Endothelial cell of umbilical vein (primary cell): ENCODE data around the gene PSMB3. TPM values are rescaled to one million over a fixed set of nuclear protein-coding genes. Genes with fewer than 3 reads are reported as not detected.

ENCODE experiments used
- BruUV-seq: library from RNA; stranded (reverse); fragments of 400-500 nt; replicated peaks from 2 replicates; lab custom pipeline; 2021; lab: Mats Ljungman, UMichigan
- CTCF ChIA-PET: fragments of 300-600, 350-600 bp; sonication (Branson Sonifier 250); formaldehyde crosslinking; loops from one replicate; lab custom pipeline; 2021; ENCODE audit warnings: antibody characterized with exemption, inconsistent platforms; lab: Charles Lee
- POLR2A ChIA-PET: fragments of 300-600, 350-600 bp; sonication (Branson Sonifier 250); formaldehyde crosslinking; loops from one replicate; lab custom pipeline; 2021; ENCODE audit warnings: antibody characterized with exemption, inconsistent platforms; lab: Charles Lee
- DNase-seq: peaks from one replicate; pipeline ENCODE4 v3.0.0-alpha.2; 2011; ENCODE audit warnings: low read depth, low spot score
- FAIRE-seq: peaks from 2 replicates; lab custom pipeline; 2011; peaks lifted over from hg19 to GRCh38; lab: Jason Lieb, UNC
- H2AFZ ChIP-seq: 2 replicates; pipeline ENCODE4 v1.6.0; 2012; ENCODE audit warnings: low read depth, low read length, control low read depth, inconsistent platforms
- H3K27ac ChIP-seq: 2 replicates; pipeline ENCODE4 v1.5.1; 2011; ENCODE audit warnings: low read depth, mild to moderate bottlenecking, control low read depth, low read length, moderate library complexity; ENCODE audit not compliant: insufficient read depth
- H3K27me3 ChIP-seq, 2 experiments: 2 replicates each; pipeline versions ENCODE4 v1.6.0 to v1.6.1; 2011; ENCODE audit warnings: low read length in 2 of 2, mixed read lengths in 1 of 2; ENCODE audit not compliant: control insufficient read depth in 2 of 2, insufficient read depth in 2 of 2
- H3K36me3 ChIP-seq, 2 experiments: 2 replicates in 1 of 2; 3 replicates in 1 of 2; pipeline ENCODE4 v1.5.1; 2011; ENCODE audit warnings: low read length in 2 of 2, mild to moderate bottlenecking in 1 of 2, moderate library complexity in 1 of 2; ENCODE audit not compliant: control insufficient read depth in 2 of 2, insufficient read depth in 2 of 2; ENCODE audit errors: extremely low read depth in 1 of 2
- H3K4me1 ChIP-seq: 3 replicates; pipeline ENCODE4 v1.5.1; 2011; ENCODE audit warnings: mild to moderate bottlenecking, low read length; ENCODE audit not compliant: control insufficient read depth, insufficient read depth; ENCODE audit errors: extremely low read depth
- H3K4me2 ChIP-seq: 2 replicates; pipeline ENCODE4 v1.6.1; 2011; ENCODE audit warnings: low read length, control low read depth, mixed read lengths; ENCODE audit not compliant: insufficient read depth
- H3K4me3 ChIP-seq, 3 experiments: fragments of 200-600 bp in 1 of 3; sonication (generic), shearing (Covaris generic) in 1 of 3; replicated peaks in 1 of 3; 2 replicates each; pipeline ENCODE4 v1.5.1; 2011 to 2016; ENCODE audit warnings: control low read depth in 3 of 3, low read length in 3 of 3, mild to moderate bottlenecking in 2 of 3, inconsistent platforms in 1 of 3, low read depth in 1 of 3, moderate library complexity in 1 of 3; ENCODE audit not compliant: insufficient read depth in 1 of 3
- H3K79me2 ChIP-seq: 2 replicates; pipeline ENCODE4 v1.6.0; 2012; ENCODE audit warnings: low read length, inconsistent platforms; ENCODE audit not compliant: control insufficient read depth, insufficient read depth
- H3K9ac ChIP-seq: replicated peaks from 2 replicates; pipeline ENCODE3; 2011; ENCODE audit warnings: low read length, control low read depth; ENCODE audit not compliant: insufficient read depth; ENCODE audit errors: extremely low read depth
- H3K9me1 ChIP-seq: replicated peaks from 3 replicates; pipeline ENCODE4 v1.6.0; 2011; ENCODE audit warnings: mild to moderate bottlenecking, low read length; ENCODE audit not compliant: control insufficient read depth, insufficient read depth; ENCODE audit errors: extremely low read depth
- H3K9me3 ChIP-seq: replicated peaks from 2 replicates; pipeline ENCODE4 v1.5.1; 2012; ENCODE audit warnings: low read length, inconsistent platforms; ENCODE audit not compliant: control insufficient read depth, insufficient read depth
- H4K20me1 ChIP-seq: replicated peaks from 2 replicates; pipeline ENCODE3; 2011; ENCODE audit warnings: mild to moderate bottlenecking, low read length; ENCODE audit not compliant: control insufficient read depth, insufficient read depth; ENCODE audit errors: extremely low read depth
- EZH2 ChIP-seq: IDR thresholded peaks from 2 replicates; pipeline ENCODE4 v1.6.1; 2012; ENCODE audit warnings: borderline replicate concordance, low read depth, mild to moderate bottlenecking, moderate library complexity, low read length, inconsistent platforms; ENCODE audit not compliant: severe bottlenecking
- FOS ChIP-seq: IDR thresholded peaks from 2 replicates; pipeline ENCODE4 v1.6.1; 2011; ENCODE audit warnings: mild to moderate bottlenecking, low read length, moderate library complexity, borderline replicate concordance; ENCODE audit not compliant: insufficient read depth
- GATA2 ChIP-seq: IDR thresholded peaks from 2 replicates; pipeline ENCODE4 v1.7.0; 2011; ENCODE audit warnings: low read depth, mild to moderate bottlenecking, moderate library complexity, mixed read lengths, low read length; ENCODE audit not compliant: insufficient read length, insufficient read depth
- JUN ChIP-seq: IDR thresholded peaks from 2 replicates; pipeline ENCODE4 v1.6.1; 2011; ENCODE audit warnings: borderline replicate concordance, low read depth; ENCODE audit not compliant: insufficient read length, insufficient read depth
- MAX ChIP-seq: IDR thresholded peaks from 2 replicates; pipeline ENCODE4 v1.6.1; 2011; ENCODE audit not compliant: insufficient read depth, insufficient read length
- MYC ChIP-seq: IDR thresholded peaks from one replicate; pipeline ENCODE4 v1.6.1; 2011; ENCODE audit warnings: mild to moderate bottlenecking, low read depth, low read length
- POLR2A ChIP-seq: IDR thresholded peaks from 2 replicates; pipeline ENCODE4 v1.6.1; 2012; ENCODE audit warnings: low read depth, mild to moderate bottlenecking, control low read depth, low read length
- POLR2AphosphoS5 ChIP-seq: IDR thresholded peaks from 2 replicates; pipeline ENCODE4 v1.6.1; 2012; ENCODE audit warnings: low read depth, mild to moderate bottlenecking, control low read depth, low read length, moderate library complexity; ENCODE audit not compliant: insufficient read depth
- dilution Hi-C: fragments of 300-500 bp; cut with MboI; formaldehyde crosslinking; loops from one replicate; pipeline ENCODE4 v1.15.0; 2019; ENCODE audit warnings: low sequenced_read_pairs; ENCODE audit not compliant: extremely low pct_ligation_motif_present
- intact Hi-C: fragments of 100-400 bp; cut with micrococcal nuclease; formaldehyde crosslinking; loops from one replicate; pipeline ENCODE4 v1.10.0; 2022
- polyA plus RNA-seq, 4 experiments: library from polyadenylated mRNA; depleted of rRNA in 3 of 4; stranded (reverse) in 3 of 4; unstranded in 1 of 4; fragments of >200 nt; gene quantifications; 2 replicates each; pipeline versions ENCODE4 v1.2.1 to v1.2.3, GENCODE V29; 2011 to 2012; ENCODE audit warnings: missing spikeins in 1 of 4
- total RNA-seq: library from RNA; stranded (reverse); gene quantifications from 2 replicates; pipeline ENCODE4 v1.2.3, GENCODE V29; 2021
- TF ChIP-seq, protein P1 (sequence below), 2 donors: IDR thresholded peaks; 1 replicate in 1 of 2; 2 replicates in 1 of 2; pipeline ENCODE4 v1.5.1; 2011; ENCODE audit warnings: low read length in 2 of 2, mild to moderate bottlenecking in 2 of 2, moderate library complexity in 2 of 2, control low read depth in 1 of 2, inconsistent platforms in 1 of 2, low read depth in 1 of 2; ENCODE audit not compliant: insufficient read depth in 1 of 2; ENCODE audit errors: extremely low read depth in 1 of 2

The PSMB3 gene
- total and polyA plus RNA-seq, 2 donors (not counting 3 experiments of a cell fraction or from before 2014, with no cell fraction given), result 213 to 685 TPM

- Histone ChIP-seq H3K9me1 (no peaks in the 10 kb centered on the region), H3K27me3 (no peaks in the 10 kb centered on the region), H3K9ac (no peak overlapping the region), H3K4me2 (no peak overlapping the region), H3K27ac (no peak overlapping the region), H3K4me1 (peaks cover under 1% of the 10 kb centered on the region), H3K9me3 (no peaks in the 10 kb centered on the region), H3K79me2 (no peaks in the 10 kb centered on the region), H3K36me3 (peaks cover 5 to 37% of the 10 kb centered on the region in 2 experiments), H2AFZ (no peak overlapping the region), H3K4me3 (no peak overlapping the region), H4K20me1 (no peaks in the 10 kb centered on the region)
- no peak for DNase-seq
- no TSS peak for BruUV-seq
- POLR2A ChIA-PET, result interaction anchor here (0.6 kb wide), 1 partner anchor 16 kb away, joined by 3 read pairs; no protein-coding TSS in a partner anchor
- intact Hi-C loops, result no loop called here
- CTCF ChIA-PET, result interaction anchor here (1.1 to 2.4 kb wide), 3 partner anchors 13 to 16 kb away, joined by 3 to 16 read pairs (median 7); partner anchors contain the start of gene MLLT6
- FAIRE-seq, result no peak
- TF ChIP-seq MAX (no peak), POLR2AphosphoS5 (no peak), MYC (no peak), GATA2 (no peak), JUN (no peak), FOS (no peak), POLR2A (no peak), EZH2 (no peak)
- TF ChIP-seq, protein P1, sequence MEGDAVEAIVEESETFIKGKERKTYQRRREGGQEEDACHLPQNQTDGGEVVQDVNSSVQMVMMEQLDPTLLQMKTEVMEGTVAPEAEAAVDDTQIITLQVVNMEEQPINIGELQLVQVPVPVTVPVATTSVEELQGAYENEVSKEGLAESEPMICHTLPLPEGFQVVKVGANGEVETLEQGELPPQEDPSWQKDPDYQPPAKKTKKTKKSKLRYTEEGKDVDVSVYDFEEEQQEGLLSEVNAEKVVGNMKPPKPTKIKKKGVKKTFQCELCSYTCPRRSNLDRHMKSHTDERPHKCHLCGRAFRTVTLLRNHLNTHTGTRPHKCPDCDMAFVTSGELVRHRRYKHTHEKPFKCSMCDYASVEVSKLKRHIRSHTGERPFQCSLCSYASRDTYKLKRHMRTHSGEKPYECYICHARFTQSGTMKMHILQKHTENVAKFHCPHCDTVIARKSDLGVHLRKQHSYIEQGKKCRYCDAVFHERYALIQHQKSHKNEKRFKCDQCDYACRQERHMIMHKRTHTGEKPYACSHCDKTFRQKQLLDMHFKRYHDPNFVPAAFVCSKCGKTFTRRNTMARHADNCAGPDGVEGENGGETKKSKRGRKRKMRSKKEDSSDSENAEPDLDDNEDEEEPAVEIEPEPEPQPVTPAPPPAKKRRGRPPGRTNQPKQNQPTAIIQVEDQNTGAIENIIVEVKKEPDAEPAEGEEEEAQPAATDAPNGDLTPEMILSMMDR (IDR thresholded peaks at IDR 0.05; ENCODE audit: extremely low read depth in 1 of 2, insufficient read depth in 1 of 2, low read depth in 1 of 2, low read length in 2 of 2), result no peak
- dilution Hi-C loops, result no loop called here
Measured at GRCh38 chr17:38719289-38719942, 33.1 kb upstream of the PSMB3 start.
